GM06990 (cell line): Measurements from ENCODE around the gene SERPINI1.

Experiments
- DNase-seq: peaks from one replicate; pipeline ENCODE4 v3.0.0-alpha.2; 2011; ENCODE audit not compliant: insufficient read length; ENCODE audit errors: extremely low read depth
- H3K27me3 ChIP-seq: replicated peaks from 2 replicates; pipeline ENCODE4 v1.6.0; 2011; ENCODE audit warnings: low read length; ENCODE audit not compliant: control insufficient read depth, insufficient read depth
- H3K36me3 ChIP-seq: 2 replicates; pipeline ENCODE4 v1.5.1; 2011; ENCODE audit warnings: low read length; ENCODE audit not compliant: control insufficient read depth, insufficient read depth
- H3K4me3 ChIP-seq: replicated peaks from 2 replicates; pipeline ENCODE4 v1.5.1; 2011; ENCODE audit warnings: low read depth, mild to moderate bottlenecking, control low read depth, low read length
- TF ChIP-seq, protein P1 (sequence below): IDR thresholded peaks from 2 replicates; pipeline ENCODE4 v1.5.1; 2011; ENCODE audit warnings: low read length, control low read depth, mild to moderate bottlenecking, inconsistent platforms; ENCODE audit not compliant: insufficient read depth, poor library complexity, severe bottlenecking

SERPINI1 gene

DNA sequence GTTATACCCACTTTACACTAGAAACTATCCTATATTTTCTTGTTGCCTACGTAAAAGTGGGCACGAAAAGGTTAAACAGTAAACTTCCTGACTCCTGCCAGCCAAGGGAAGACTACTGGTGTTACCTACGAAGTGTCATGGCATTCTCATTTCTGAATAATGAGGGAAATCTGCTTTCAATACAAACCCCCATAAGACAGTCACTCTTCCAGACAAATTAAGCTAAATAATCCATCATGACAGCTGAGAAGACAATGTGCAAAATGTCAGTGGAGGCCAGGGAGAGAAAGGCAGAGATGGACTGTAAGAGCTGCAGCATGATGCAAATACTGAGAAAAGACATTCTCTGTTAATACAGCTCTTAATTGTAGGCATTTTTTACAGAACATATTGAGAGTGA is 136.5 kb downstream of the SERPINI1 start:
- Histone ChIP-seq H3K4me3 (no peak overlapping the region), H3K27me3 (no peaks in the 10 kb centered on the region), H3K36me3 (no peaks in the 10 kb centered on the region)
- DNase-seq: no peak
- TF ChIP-seq, protein P1, sequence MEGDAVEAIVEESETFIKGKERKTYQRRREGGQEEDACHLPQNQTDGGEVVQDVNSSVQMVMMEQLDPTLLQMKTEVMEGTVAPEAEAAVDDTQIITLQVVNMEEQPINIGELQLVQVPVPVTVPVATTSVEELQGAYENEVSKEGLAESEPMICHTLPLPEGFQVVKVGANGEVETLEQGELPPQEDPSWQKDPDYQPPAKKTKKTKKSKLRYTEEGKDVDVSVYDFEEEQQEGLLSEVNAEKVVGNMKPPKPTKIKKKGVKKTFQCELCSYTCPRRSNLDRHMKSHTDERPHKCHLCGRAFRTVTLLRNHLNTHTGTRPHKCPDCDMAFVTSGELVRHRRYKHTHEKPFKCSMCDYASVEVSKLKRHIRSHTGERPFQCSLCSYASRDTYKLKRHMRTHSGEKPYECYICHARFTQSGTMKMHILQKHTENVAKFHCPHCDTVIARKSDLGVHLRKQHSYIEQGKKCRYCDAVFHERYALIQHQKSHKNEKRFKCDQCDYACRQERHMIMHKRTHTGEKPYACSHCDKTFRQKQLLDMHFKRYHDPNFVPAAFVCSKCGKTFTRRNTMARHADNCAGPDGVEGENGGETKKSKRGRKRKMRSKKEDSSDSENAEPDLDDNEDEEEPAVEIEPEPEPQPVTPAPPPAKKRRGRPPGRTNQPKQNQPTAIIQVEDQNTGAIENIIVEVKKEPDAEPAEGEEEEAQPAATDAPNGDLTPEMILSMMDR: no peak

DNA sequence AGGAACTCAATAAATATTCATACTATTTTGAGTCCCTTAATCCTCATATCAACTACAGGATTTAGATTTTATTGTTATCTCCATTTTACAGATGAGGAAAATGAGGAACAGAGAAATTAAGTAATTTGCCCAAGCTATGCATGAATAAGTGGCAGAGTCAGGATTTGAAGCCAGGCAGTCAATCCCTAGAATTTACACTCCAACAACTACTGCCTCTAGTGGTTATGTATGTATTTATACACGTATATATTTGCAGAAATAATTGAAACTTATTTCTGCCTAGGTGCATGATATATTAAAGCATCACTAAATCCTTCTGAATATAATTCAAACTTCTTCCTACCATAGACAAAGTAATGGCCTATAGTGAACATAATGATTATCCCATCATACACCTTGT is 137.4 kb downstream of the SERPINI1 start:
- no peaks in the 10 kb centered on the region for H3K27me3 ChIP-seq
- no peak for DNase-seq
- TF ChIP-seq, protein P1: peak; percentile 32
- H3K36me3 ChIP-seq: no peaks in the 10 kb centered on the region
- no peak overlapping the region for H3K4me3 ChIP-seq

DNA sequence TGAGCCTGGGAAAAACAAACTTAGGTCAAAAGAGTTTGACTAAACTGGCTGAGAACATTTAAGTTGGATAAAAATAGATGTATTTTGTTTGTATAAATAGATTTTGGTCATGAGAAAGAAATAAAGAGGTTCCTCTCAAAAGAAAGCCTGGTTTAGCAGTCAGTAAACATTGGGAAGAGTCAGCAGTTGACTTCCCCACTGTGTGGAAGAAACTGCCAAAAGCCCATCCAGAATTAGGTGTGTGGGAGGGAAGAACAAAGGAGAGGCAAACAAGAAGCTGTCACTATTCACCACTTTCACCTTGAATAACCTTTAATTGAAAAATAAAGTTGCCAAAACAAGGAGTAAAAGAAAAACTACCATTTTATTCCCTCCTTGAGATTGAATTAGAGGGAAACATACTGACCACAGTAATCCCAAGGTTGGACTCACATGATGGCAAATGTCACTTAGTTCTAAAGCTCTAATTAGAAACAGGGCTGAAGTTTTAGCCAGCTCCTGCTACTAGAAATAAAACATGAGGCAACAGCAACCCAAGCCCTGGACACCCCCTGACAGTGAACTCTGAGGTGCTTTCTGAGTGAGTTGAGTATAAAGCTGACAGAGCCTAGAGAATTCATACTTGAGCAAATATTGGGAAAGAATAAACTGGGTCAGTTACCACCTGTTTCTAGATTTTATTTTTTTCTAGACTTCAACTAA is 139.3 kb downstream of the SERPINI1 start:
- no peaks in the 10 kb centered on the region; the same call in 1 of the 2 replicates for H3K27me3 ChIP-seq
- DNase-seq: no peak
- H3K4me3 ChIP-seq: no peak overlapping the region
- TF ChIP-seq, protein P1: no peak
- H3K36me3 ChIP-seq: no peaks in the 10 kb centered on the region
